HUES64 (cell line): ENCODE results near the gene PLA2G7.

Experiments used
- H3K27ac ChIP-seq: 2 replicates; pipeline ENCODE4 v1.7.0; 2013; ENCODE audit warnings: low read depth, low read length, inconsistent platforms
- H3K27me3 ChIP-seq: 2 replicates; pipeline ENCODE4 v1.6.1; 2013; ENCODE audit warnings: mild to moderate bottlenecking, low read length; ENCODE audit not compliant: insufficient read depth
- H3K36me3 ChIP-seq: 2 replicates; pipeline ENCODE4 v1.6.1; 2013; ENCODE audit warnings: mild to moderate bottlenecking, low read length; ENCODE audit not compliant: insufficient read depth
- H3K4me1 ChIP-seq: 2 replicates; pipeline ENCODE4 v1.6.1; 2013; ENCODE audit warnings: mild to moderate bottlenecking, low read length, moderate library complexity; ENCODE audit not compliant: insufficient read depth
- H3K4me3 ChIP-seq: 2 replicates; pipeline ENCODE4 v1.5.1; 2013; ENCODE audit warnings: mild to moderate bottlenecking, low read length, moderate library complexity
- H3K9ac ChIP-seq: 2 replicates; pipeline ENCODE4 v1.6.1; 2013; ENCODE audit warnings: mild to moderate bottlenecking, low read depth, low read length
- H3K9me3 ChIP-seq: 2 replicates; pipeline ENCODE4 v1.6.1; 2013; ENCODE audit warnings: low read depth, low read length; ENCODE audit not compliant: insufficient read depth
- WGBS: fragments of 150-250, 120-280 bp; methylation state at CpG from one replicate; pipeline ENCODE4 v1.1.7; 2013; ENCODE audit warnings: missing lambda C conversion rate; 5-methylcytosine and 5-hydroxymethylcytosine counted together

The PLA2G7 gene

DNA sequence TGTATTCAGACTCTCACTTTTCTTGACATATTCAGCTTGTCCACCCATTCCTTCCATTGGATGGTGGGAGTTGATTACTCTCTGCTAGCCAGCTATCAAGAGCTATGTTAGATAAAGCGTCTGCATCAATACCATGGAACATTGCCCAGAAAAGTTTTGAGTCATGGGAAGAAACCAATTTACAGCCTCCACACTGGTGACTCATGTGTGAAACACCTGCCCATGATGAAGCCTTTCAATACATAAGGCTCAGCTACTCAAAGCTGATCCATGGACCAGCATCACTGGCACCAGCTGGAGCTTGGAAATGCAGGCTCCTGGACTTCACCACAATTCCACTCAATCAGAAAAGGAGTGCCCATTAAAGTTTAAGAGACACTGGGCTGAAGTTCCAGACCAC, 16.1 kb downstream of the PLA2G7 start:
- no peaks in the 10 kb centered on the region for H3K27me3 ChIP-seq
- no peaks in the 10 kb centered on the region for H3K36me3 ChIP-seq
- H3K4me3 ChIP-seq, result no peak overlapping the region
- 85% methylated on average over 1 of the region's 1 CpG for WGBS
- no peaks in the 10 kb centered on the region for H3K9me3 ChIP-seq
- H3K4me1 ChIP-seq, result no peaks in the 10 kb centered on the region
- H3K27ac ChIP-seq, result no peak overlapping the region
- H3K9ac ChIP-seq, result no peak overlapping the region

DNA sequence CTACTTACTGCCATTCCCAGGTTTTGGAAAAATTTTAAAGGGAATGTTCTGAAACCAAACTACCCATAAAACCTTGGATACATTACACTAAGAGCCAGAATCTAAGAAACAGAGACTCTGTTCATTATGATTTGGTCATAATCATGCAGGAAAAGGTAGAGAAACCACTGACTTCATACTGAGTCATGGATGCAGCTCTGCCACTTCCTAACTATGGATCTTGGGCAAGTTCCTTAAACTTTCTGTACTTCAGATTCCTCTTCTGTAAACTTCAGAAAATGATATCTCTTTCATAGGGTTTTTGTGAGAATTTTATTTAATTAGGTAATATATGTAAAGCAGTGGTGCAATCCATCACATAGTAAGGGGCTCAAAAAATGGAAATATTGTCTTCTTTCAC, 20.0 kb downstream of the PLA2G7 start:
- H3K36me3 ChIP-seq, result no peaks in the 10 kb centered on the region
- no peak overlapping the region for H3K27ac ChIP-seq
- H3K27me3 ChIP-seq, result no peaks in the 10 kb centered on the region
- no peaks in the 10 kb centered on the region for H3K4me1 ChIP-seq
- no peaks in the 10 kb centered on the region for H3K9me3 ChIP-seq
- H3K9ac ChIP-seq, result no peak overlapping the region
- no peak overlapping the region for H3K4me3 ChIP-seq

DNA sequence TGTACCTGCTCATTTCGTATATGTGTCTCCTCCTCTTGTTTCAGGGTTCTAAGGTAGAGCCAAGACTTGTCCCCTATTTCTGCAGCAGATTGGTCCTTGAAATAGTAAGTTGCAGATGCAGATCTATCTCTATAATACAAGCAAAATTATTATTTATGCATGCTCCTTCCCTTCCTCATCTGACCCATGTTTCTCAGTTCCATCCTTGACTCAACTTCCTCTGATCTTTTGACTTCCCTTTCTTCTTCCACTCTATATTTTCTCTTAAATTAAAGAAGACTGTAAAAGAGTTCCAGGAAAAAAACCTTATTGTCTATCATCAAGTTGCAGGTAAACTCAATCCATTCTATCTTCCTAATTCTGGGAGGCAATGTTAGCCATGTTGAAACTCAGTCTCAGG, 23.7 kb downstream of the PLA2G7 start:
- Histone ChIP-seq H3K9ac (no peak overlapping the region), H3K4me1 (no peaks in the 10 kb centered on the region), H3K9me3 (no peaks in the 10 kb centered on the region), H3K4me3 (no peak overlapping the region), H3K27me3 (no peaks in the 10 kb centered on the region), H3K27ac (no peak overlapping the region), H3K36me3 (no peaks in the 10 kb centered on the region)
- WGBS, result 100% methylated on average over 1 of the region's 1 CpG

DNA sequence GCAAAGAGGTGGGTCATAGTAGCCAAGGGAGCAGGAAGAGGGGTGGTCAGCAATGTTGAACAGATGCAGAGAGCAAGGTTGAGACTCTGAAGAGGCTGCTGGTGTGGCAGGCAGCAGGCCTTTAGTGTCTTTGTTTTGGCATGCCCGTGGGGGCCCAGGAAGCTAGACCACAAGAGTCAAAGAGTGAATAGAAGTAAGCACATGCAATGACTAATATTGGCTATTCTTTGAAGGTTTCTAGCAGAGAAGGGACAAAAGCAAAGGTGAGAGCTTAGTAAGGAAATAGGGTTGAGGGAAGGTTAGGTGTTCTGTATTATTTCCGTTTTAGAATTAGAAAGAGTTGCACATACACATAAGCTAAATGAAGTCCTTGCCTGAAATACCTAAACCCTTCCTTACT, 28.7 kb downstream of the PLA2G7 start:
- Histone ChIP-seq H3K4me1 (no peaks in the 10 kb centered on the region; the same call in 1 of the 2 replicates), H3K4me3 (no peak overlapping the region), H3K27me3 (no peaks in the 10 kb centered on the region), H3K36me3 (no peaks in the 10 kb centered on the region), H3K27ac (no peak overlapping the region), H3K9ac (no peak overlapping the region), H3K9me3 (no peaks in the 10 kb centered on the region)
- 91% methylated on average over 2 of the region's 2 CpGs for WGBS

DNA sequence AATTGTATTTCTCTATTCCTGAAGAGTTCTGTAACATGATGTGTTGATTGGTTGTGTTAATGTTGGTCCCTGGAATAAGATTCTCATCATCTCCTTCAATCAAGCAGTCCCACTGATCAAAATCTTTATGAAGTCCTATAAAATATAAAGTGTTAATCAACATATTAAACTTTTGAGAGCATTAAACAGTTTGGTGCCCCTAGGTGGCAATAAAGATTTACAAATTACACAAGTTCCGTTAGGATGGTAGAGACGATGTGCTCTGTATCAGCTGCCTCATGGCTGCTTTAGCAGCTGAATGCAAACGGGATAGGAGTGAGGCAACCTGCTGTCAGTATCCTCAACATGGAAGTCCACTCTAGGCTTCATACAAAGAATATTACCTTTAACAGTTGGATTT, 30.6 kb downstream of the PLA2G7 start:
- Histone ChIP-seq H3K36me3 (no peaks in the 10 kb centered on the region), H3K9me3 (no peaks in the 10 kb centered on the region), H3K27me3 (no peaks in the 10 kb centered on the region), H3K4me1 (no peaks in the 10 kb centered on the region; the same call in 1 of the 2 replicates), H3K27ac (no peak overlapping the region), H3K4me3 (no peak overlapping the region), H3K9ac (no peak overlapping the region)
- 31% methylated on average over 3 of the region's 3 CpGs for WGBS

DNA sequence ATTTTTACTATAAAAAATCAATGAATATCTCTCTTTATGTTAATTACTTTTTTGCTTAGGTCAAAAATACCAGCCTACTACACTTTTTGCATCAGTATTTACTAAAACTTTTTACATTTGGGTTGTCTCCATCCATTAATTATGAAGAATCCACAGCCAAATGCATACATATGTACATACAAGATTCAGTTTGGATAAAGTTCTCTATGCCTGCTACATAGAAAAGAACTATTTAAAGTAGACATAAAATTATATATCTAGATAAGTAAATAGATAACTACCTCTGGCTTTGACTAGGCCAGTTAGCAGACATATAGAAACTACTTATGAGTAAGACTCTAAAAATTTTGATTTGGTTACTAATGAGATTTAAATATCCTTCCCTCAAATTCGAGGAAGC, 35.2 kb downstream of the PLA2G7 start:
- no peaks in the 10 kb centered on the region for H3K36me3 ChIP-seq
- WGBS, result no CpG with 5 or more reads among the region's 1 CpG
- no peak overlapping the region for H3K9ac ChIP-seq
- H3K27ac ChIP-seq, result no peak overlapping the region
- no peak overlapping the region for H3K4me3 ChIP-seq
- no peaks in the 10 kb centered on the region for H3K27me3 ChIP-seq
- H3K9me3 ChIP-seq, result no peaks in the 10 kb centered on the region
- H3K4me1 ChIP-seq, result no peaks in the 10 kb centered on the region

DNA sequence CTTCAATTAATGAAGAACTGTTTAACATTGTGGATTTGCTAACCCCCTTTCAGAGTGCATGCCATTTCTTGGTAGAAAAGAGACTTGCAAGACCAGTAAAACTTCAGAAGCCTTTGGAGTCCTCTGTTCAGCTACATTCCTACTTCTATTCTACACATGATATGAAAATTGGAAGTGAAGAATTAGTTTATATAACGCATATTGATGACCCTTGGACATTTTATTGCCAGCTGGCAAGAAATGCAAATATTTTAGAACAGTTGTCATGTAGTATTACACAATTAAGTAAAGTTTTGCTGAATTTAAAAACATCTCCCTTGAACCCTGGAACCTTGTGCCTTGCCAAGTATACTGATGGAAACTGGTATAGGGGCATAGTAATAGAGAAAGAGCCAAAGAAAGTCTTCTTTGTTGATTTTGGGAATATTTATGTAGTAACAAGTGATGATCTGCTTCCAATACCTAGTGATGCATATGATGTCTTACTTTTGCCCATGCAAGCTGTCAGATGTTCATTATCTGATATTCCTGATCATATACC, 44.2 kb downstream of the PLA2G7 start:
- Histone ChIP-seq H3K9ac (no peak overlapping the region), H3K27ac (no peak overlapping the region), H3K9me3 (no peaks in the 10 kb centered on the region), H3K27me3 (no peaks in the 10 kb centered on the region), H3K4me3 (no peak overlapping the region), H3K36me3 (no peaks in the 10 kb centered on the region), H3K4me1 (no peaks in the 10 kb centered on the region)
- WGBS, result 100% methylated on average over 1 of the region's 1 CpG

DNA sequence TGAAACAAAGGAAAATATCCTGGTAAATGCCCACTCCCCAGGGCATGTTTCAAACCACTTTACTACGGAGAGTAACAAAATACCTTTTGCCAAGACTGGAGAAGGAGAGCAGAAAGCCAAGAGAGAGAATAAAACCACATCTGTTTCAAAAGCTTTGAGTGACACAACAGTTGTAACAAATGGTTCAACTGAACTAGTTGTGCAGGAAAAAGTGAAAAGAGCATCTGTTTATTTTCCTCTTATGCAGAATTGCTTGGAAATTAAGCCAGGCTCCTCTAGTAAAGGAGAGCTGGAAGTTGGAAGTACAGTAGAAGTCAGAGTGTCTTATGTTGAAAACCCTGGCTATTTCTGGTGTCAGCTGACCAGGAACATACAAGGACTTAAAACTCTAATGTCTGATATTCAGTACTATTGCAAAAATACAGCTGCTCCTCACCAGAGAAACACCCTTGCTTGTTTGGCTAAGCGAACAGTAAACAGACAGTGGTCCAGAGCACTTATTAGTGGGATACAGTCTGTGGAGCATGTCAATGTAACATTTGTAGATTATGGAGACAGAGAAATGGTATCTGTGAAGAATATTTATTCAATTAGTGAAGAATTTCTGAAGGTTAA, 44.9 kb downstream of the PLA2G7 start:
- no peak overlapping the region for H3K4me3 ChIP-seq
- no peaks in the 10 kb centered on the region for H3K36me3 ChIP-seq
- no peaks in the 10 kb centered on the region for H3K9me3 ChIP-seq
- no peaks in the 10 kb centered on the region for H3K4me1 ChIP-seq
- no peak overlapping the region for H3K27ac ChIP-seq
- H3K9ac ChIP-seq, result no peak overlapping the region
- whole genome bisulfite sequencing, result 97% methylated on average over 2 of the region's 2 CpGs
- H3K27me3 ChIP-seq, result no peaks in the 10 kb centered on the region

DNA sequence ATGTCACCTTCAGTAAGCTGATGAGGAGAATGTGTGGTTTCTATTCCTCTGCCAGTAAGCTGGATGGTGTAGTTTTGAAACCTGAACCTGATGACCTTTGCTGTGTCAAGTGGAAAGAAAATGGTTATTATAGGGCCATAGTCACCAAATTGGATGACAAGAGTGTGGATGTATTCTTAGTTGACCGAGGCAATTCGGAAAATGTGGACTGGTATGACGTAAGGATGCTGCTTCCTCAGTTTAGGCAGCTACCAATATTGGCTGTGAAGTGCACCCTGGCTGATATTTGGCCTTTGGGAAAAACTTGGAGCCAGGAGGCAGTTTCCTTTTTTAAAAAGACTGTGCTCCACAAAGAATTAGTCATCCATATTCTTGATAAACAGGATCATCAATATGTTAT, 45.5 kb downstream of the PLA2G7 start:
- H3K4me1 ChIP-seq, result no peaks in the 10 kb centered on the region
- no peaks in the 10 kb centered on the region for H3K36me3 ChIP-seq
- H3K27ac ChIP-seq, result no peak overlapping the region
- no peak overlapping the region for H3K9ac ChIP-seq
- H3K4me3 ChIP-seq, result no peak overlapping the region
- H3K9me3 ChIP-seq, result no peaks in the 10 kb centered on the region
- 97% methylated on average over 3 of the region's 3 CpGs for WGBS
- no peaks in the 10 kb centered on the region for H3K27me3 ChIP-seq

DNA sequence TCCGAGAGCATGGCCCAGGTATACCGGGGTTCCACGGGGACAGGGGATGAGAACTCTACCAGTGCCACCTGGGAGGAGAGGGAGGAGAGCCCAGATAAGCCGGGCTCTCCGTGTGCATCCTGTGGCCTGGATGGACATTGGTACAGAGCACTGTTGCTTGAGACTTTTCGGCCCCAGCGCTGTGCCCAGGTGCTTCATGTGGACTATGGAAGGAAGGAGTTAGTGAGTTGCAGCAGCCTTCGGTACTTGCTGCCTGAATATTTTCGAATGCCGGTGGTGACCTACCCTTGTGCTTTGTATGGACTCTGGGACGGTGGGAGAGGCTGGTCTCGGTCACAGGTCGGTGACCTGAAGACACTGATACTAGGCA, 46.2 kb downstream of the PLA2G7 start:
- 95% methylated on average over 13 of the region's 13 CpGs for WGBS
- H3K4me1 ChIP-seq, result no peaks in the 10 kb centered on the region
- H3K9ac ChIP-seq, result no peak overlapping the region
- no peaks in the 10 kb centered on the region for H3K27me3 ChIP-seq
- no peaks in the 10 kb centered on the region for H3K36me3 ChIP-seq
- H3K27ac ChIP-seq, result no peak overlapping the region
- H3K9me3 ChIP-seq, result no peaks in the 10 kb centered on the region
- no peak overlapping the region for H3K4me3 ChIP-seq

DNA sequence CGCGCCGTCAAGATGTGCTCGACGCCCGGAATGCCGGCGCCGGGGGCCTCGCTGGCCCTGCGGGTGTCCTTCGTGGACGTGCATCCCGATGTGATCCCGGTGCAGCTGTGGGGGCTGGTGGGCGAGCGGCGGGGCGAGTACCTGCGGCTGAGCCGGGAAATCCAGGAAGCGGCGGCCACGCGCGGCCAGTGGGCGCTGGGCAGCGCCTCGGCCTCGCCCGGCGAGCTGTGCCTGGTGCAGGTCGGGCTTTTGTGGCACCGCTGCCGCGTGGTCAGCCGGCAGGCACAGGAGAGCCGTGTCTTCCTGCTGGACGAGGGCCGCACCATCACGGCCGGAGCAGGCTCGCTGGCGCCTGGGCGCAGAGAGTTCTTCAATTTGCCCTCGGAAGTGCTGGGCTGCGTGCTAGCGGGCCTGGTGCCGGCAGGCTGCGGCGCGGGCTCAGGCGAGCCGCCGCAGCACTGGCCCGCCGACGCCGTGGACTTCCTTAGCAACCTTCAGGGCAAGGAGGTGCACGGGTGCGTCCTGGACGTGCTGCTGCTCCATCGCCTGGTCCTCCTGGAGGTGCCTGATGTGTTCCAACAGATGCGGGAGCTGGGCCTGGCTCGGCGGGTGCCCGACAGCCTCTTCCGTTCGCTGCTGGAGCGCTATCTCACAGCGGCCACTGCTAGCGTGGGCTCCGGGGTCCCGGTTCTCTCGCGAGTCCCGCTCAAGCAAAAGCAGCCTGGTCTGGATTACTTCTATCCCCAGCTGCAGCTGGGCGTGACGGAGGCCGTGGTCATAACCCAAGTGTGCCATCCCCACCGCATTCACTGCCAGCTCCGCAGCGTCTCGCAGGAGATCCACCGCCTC, 46.8 kb downstream of the PLA2G7 start:
- no peaks in the 10 kb centered on the region for H3K9me3 ChIP-seq
- no peaks in the 10 kb centered on the region for H3K4me1 ChIP-seq
- H3K36me3 ChIP-seq, result no peaks in the 10 kb centered on the region
- 97% methylated on average over 85 of the region's 85 CpGs for WGBS
- no peaks in the 10 kb centered on the region for H3K27me3 ChIP-seq
- no peak overlapping the region for H3K9ac ChIP-seq
- H3K27ac ChIP-seq, result no peak overlapping the region
- H3K4me3 ChIP-seq, result no peak overlapping the region
